ENCODE measurements around the gene PHYH. TPM values are rescaled to one million over a fixed set of nuclear protein-coding genes. Genes with fewer than 3 reads are reported as not detected.
"Not testable (repeated sequence)": the region's sequence is repeated elsewhere in the genome, so short reads cannot be mapped to it uniquely, and the experiment has no call there.

Gene PHYH
- polyA plus RNA-seq, 1 donor: 41.3 TPM

GRCh38 chr10:13321576-13321975 lies 21.7 kb upstream of the PHYH start:
- no peak for DNase-seq (ENCODE audit: low read depth)

GRCh38 chr10:13319166-13319565 lies 19.3 kb upstream of the PHYH start:
- DNase-seq (ENCODE audit: low read depth): no peak

- no peak for DNase-seq (ENCODE audit: low read depth)
Observed at GRCh38 chr10:13317474-13317873, 17.6 kb upstream of the PHYH start.

- DNase-seq (ENCODE audit: low read depth): no peak
Observed at GRCh38 chr10:13316635-13317311, 16.9 kb upstream of the PHYH start.

GRCh38 chr10:13315361-13315760 lies 15.5 kb upstream of the PHYH start:
- no peak for DNase-seq (ENCODE audit: low read depth)

GRCh38 chr10:13311177-13311575 lies 11.3 kb upstream of the PHYH start:
- no peak for DNase-seq (ENCODE audit: low read depth)

GRCh38 chr10:13310518-13311176 lies 10.8 kb upstream of the PHYH start:
- DNase-seq (ENCODE audit: low read depth): no peak

GRCh38 chr10:13309792-13310191 lies 9.9 kb upstream of the PHYH start:
- DNase-seq (ENCODE audit: low read depth): no peak

- no peak for DNase-seq (ENCODE audit: low read depth)
Observed at GRCh38 chr10:13308096-13308495, 8.2 kb upstream of the PHYH start.

GRCh38 chr10:13306103-13306502 lies 6.2 kb upstream of the PHYH start:
- DNase-seq (ENCODE audit: low read depth): no peak

- no peak for DNase-seq (ENCODE audit: low read depth)
Observed at GRCh38 chr10:13302821-13303555, 3.1 kb upstream of the PHYH start.

GRCh38 chr10:13298748-13299436 lies 972 bp downstream of the PHYH start:
- DNase-seq (ENCODE audit: low read depth): no peak

- no peak for DNase-seq (ENCODE audit: low read depth)
Observed at GRCh38 chr10:13296476-13296875, 3.4 kb downstream of the PHYH start.

GRCh38 chr10:13294784-13295183 lies 5.1 kb downstream of the PHYH start:
- no peak for DNase-seq (ENCODE audit: low read depth)

- no peak for DNase-seq (ENCODE audit: low read depth)
Observed at GRCh38 chr10:13291821-13292773, 7.8 kb downstream of the PHYH start.

GRCh38 chr10:13291061-13291460 lies 8.8 kb downstream of the PHYH start:
- DNase-seq (ENCODE audit: low read depth): no peak

- no peak for DNase-seq (ENCODE audit: low read depth)
Observed at GRCh38 chr10:13284050-13284449, 15.8 kb downstream of the PHYH start.

GRCh38 chr10:13282348-13282747 lies 17.5 kb downstream of the PHYH start:
- not testable (repeated sequence) for DNase-seq (ENCODE audit: low read depth)

- DNase-seq (ENCODE audit: low read depth): no peak
Observed at GRCh38 chr10:13276749-13277365, 23.0 kb downstream of the PHYH start.

- DNase-seq (ENCODE audit: low read depth): not testable (repeated sequence)
Observed at GRCh38 chr10:13276146-13276545, 23.7 kb downstream of the PHYH start.

- DNase-seq (ENCODE audit: low read depth): peak; percentile 43
Observed at GRCh38 chr10:13272164-13272571, 27.7 kb downstream of the PHYH start.
